Subcutaneous abdominal adipose tissue (tissue), 5 donors: ENCODE results near the gene DENND4A.
A peak's percentile ranks its signal among the peaks of the same experiment; 100 is the strongest.

Experiments
- H3K27ac ChIP-seq: one replicate; pipeline ENCODE4 v1.7.0; 2013; ENCODE audit warnings: low read depth, mild to moderate bottlenecking, inconsistent platforms, low read length, moderate library complexity
- H3K27me3 ChIP-seq, 5 donors: one replicate each; pipeline ENCODE4 v1.7.0; 2013; ENCODE audit warnings: low read length in 5 of 5, inconsistent platforms in 1 of 5; ENCODE audit not compliant: control insufficient read depth in 5 of 5, insufficient read depth in 4 of 5
- H3K36me3 ChIP-seq, 5 donors: one replicate each; pipeline ENCODE4 v1.7.0; 2013; ENCODE audit warnings: low read length in 5 of 5; ENCODE audit not compliant: control insufficient read depth in 5 of 5, insufficient read depth in 5 of 5
- H3K4me1 ChIP-seq, 5 donors: one replicate each; pipeline ENCODE4 v1.7.0; 2013; ENCODE audit warnings: low read length in 5 of 5, mild to moderate bottlenecking in 3 of 5, moderate library complexity in 1 of 5; ENCODE audit not compliant: control insufficient read depth in 5 of 5, insufficient read depth in 5 of 5
- H3K4me3 ChIP-seq, 5 donors: one replicate each; pipeline ENCODE4 v1.7.0; 2013; ENCODE audit warnings: low read length in 5 of 5, low read depth in 1 of 5
- H3K9ac ChIP-seq, 5 donors: one replicate each; pipeline ENCODE4 v1.7.0; 2013; ENCODE audit warnings: low read length in 5 of 5, mild to moderate bottlenecking in 4 of 5, moderate library complexity in 3 of 5
- H3K9me3 ChIP-seq, 5 donors: one replicate each; pipeline ENCODE4 v1.7.0; 2013; ENCODE audit warnings: low read length in 5 of 5; ENCODE audit not compliant: control insufficient read depth in 5 of 5
- donor health status: healthy.
- donor health status: healthy.
- donor health status: healthy.
- donor health status: healthy.
- donor health status: healthy.

DENND4A gene

DNA sequence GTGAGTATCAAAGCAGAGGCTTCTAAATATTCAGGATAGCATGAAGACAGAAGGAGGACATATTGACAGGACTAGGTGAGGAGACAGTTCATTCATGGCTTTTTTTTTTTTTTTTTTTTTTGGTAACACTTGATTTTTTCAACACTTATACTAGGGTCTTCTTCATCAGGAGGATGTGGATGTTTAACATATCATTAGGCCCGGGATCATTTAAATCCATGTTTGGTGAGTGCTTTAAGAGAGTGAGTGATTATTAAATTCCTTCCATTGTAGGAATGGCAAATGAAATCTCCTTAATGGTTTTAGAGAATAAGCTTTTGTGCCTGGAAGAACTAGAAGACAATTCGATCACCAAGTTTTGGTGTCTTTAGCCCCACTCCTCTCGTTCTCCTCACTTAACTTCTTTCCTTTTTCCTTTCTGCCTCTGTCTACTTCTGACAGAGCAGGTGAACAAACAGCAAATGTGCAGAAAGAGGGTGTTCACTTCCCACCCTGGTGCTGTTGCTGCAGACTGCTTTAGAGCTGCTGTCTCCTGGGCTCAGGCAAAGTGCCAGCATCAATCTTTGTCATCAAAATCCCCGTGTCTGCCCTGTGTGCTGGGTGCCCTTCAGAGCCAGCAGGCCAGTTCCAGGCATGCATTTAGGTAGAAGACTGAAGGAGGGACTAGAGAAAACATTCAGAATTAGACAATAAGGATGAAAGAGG lies 41.6 kb upstream of the DENND4A start:
- Histone ChIP-seq H3K4me3 (peak overlapping the region in 4 of 5 donors; percentile 20 to 62 (median 52)), H3K4me1 (peaks cover 16 to 39% (median 30%) of the 10 kb centered on the region in 5 donors), H3K9ac (peak overlapping the region in 4 of 5 donors; percentile 71 to 93 (median 74)), H3K9me3 (no peaks in the 10 kb centered on the region), H3K27me3 (peaks cover 0 to 4% (median 0%) of the 10 kb centered on the region in 5 donors), H3K27ac (peak overlapping the region; percentile 99), H3K36me3 (no peaks in the 10 kb centered on the region)

DNA sequence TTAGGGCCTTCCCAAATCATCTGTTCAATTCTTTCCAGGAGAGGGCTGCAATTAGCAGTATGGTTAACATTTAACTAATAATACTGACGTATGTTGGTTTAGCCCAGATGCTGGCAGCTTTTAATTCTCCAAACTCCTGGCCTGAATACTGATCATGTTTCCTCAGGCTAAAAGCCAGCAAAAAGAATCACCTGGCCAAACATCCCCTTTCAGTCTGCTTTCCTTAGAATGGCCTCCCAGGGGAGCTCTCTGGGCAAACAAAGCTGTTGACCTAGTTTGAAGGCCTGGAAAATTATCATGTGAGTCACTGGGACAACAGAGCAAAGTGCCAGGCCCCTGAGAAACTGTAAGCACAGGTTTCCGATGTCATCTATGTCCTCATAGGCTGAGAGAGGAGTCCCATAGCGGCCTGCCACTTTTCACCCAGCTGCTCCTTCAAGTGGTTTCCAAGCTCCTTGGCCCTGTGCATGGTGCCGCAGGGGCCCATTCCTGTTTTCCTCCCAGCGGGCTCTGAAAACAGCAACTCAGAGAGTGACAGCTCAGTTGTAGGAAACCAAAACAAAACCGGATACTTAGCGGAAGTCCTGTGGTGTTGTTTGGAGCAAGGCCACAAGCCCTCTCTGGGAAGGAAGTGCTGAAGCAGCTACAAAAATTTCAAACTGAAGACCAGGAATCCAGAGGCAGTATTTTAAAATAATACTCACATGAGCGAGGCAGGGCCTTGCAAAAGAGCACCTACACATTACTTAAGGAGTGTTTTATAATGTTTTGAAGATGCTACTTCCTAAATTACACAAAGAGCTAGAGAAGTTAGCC lies 40.7 kb upstream of the DENND4A start:
- Histone ChIP-seq H3K9ac (peak overlapping the region in 4 of 5 donors; percentile 71 to 93 (median 74)), H3K4me3 (peak overlapping the region; percentile 29 to 62 (median 46)), H3K9me3 (no peaks in the 10 kb centered on the region)

DNA sequence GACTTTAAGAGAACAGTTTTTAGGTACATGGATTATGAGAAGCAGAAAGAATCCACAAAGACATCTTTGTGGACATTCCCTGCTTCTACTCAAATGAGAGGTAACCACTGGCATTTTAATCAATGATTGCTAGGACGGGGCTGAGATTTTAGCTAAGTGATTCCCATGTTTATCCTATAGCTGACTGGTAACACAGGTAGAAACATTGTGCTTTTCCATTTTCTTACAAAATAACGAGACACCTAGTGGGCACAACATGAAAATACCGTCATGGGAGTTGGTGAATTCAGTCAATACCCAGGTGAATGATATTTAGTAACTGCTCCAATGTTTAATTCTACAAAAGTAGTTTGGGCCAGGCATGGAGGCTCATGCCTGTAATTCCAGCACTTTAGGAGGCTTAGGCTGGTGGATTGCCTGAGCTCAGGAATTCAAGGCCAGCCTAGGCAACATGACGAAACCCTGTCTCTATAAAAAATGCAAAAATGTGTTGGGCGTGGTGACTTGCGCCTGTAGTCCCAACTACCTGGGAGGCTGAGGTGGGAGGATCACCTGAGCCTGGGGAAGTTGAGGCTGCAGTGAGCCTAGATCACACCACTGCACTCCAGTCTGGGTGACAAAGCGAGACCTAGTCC lies 37.2 kb upstream of the DENND4A start:
- Histone ChIP-seq H3K27ac (no peak overlapping the region), H3K9me3 (no peaks in the 10 kb centered on the region), H3K27me3 (peaks cover 0 to 4% (median 0%) of the 10 kb centered on the region in 5 donors), H3K4me1 (peaks cover 18 to 60% (median 36%) of the 10 kb centered on the region in 5 donors), H3K36me3 (no peaks in the 10 kb centered on the region), H3K9ac (no peak overlapping the region), H3K4me3 (no peak overlapping the region)

More for the DNA sequence above, 40.7 kb upstream of the DENND4A start:
- H3K27ac ChIP-seq = peak overlapping the region; percentile 99
- peaks cover 0 to 4% (median 0%) of the 10 kb centered on the region in 5 donors for H3K27me3 ChIP-seq
- H3K36me3 ChIP-seq = no peaks in the 10 kb centered on the region
- H3K4me1 ChIP-seq = peaks cover 16 to 39% (median 30%) of the 10 kb centered on the region in 5 donors

DNA sequence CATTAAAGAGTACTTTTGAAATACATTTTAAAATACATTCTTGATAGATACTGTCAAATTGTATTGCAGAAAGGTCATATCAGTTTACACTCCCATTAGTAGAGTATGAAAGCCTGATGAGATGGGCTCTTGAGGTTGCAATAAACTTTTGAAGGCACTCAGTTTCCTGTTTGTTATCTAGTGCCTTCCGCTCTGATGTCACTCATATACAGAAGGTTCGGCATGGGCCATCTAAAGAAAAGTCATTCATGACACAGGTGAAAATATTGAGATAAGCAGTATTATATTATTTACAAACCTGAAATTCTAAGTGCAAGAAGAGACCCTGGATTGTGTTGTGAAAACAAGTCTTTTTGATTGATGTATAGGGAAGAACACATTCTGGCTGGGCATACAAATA lies 36.5 kb upstream of the DENND4A start:
- peaks cover 0 to 4% (median 0%) of the 10 kb centered on the region in 5 donors for H3K27me3 ChIP-seq
- no peak overlapping the region for H3K9ac ChIP-seq
- peaks cover 16 to 58% (median 33%) of the 10 kb centered on the region in 5 donors for H3K4me1 ChIP-seq
- no peaks in the 10 kb centered on the region for H3K36me3 ChIP-seq
- no peaks in the 10 kb centered on the region for H3K9me3 ChIP-seq
- H3K27ac ChIP-seq = no peak overlapping the region
- H3K4me3 ChIP-seq = no peak overlapping the region

DNA sequence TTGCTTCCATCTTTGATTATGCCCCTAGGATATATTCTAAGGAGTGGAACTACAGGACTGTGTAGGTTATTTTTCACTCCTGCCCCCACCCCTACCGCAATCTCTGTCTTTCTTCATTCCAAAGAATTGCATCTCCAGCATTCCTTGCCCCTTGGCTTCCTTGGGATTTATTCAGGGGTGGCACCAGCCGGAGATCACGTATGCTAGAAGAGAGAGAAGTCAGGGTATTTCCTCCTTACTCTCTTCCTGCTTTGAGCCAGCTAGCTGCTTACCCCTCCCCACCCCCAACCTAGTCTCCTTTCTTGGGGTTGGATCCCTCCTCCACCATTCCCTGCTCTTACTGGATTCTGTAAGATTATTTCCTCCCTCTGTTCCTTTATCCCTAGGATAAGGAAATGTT lies 35.0 kb upstream of the DENND4A start:
- H3K27ac ChIP-seq = no peak overlapping the region
- peak overlapping the region in 2 of 5 donors; percentile 26 to 47 for H3K9ac ChIP-seq

DNA sequence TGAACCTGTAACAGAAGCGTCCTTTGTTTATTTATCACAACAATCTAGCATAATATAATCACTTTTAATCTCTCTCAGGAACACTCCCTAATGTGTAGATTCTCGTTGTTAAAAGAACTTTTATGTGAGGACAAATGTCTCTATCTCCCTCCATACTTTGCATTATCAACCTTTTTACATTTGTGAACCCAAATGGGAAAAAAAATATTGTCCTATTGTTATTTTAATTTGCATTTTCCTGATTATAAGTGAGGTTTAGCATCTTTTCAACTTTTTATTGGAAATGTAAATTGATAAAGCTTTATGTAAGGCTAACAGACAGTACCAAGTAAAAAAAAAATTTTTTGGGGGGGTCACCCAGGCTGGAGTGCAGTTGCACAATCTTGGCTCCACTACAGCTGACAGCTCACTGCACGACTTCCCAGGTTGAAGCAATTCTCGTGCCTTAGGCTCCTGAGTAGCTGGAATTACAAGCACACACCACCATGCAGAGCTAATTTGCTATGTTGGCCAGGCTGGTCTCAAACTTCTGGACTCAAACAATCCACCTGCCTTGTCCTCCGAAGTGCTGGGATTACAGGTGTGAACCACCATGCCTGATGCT lies 33.0 kb upstream of the DENND4A start:
- Histone ChIP-seq H3K4me3 (no peak overlapping the region), H3K27ac (no peak overlapping the region), H3K9ac (no peak overlapping the region), H3K4me1 (peaks cover 5 to 30% (median 21%) of the 10 kb centered on the region in 5 donors), H3K27me3 (no peaks in the 10 kb centered on the region), H3K36me3 (no peaks in the 10 kb centered on the region), H3K9me3 (no peaks in the 10 kb centered on the region)

More for the DNA sequence above, 35.0 kb upstream of the DENND4A start:
- Histone ChIP-seq H3K36me3 (no peaks in the 10 kb centered on the region), H3K27me3 (no peaks in the 10 kb centered on the region), H3K4me3 (peak overlapping the region in 2 of 5 donors; percentile 33 to 40), H3K4me1 (peaks cover 5 to 44% (median 21%) of the 10 kb centered on the region in 5 donors), H3K9me3 (no peaks in the 10 kb centered on the region)

DNA sequence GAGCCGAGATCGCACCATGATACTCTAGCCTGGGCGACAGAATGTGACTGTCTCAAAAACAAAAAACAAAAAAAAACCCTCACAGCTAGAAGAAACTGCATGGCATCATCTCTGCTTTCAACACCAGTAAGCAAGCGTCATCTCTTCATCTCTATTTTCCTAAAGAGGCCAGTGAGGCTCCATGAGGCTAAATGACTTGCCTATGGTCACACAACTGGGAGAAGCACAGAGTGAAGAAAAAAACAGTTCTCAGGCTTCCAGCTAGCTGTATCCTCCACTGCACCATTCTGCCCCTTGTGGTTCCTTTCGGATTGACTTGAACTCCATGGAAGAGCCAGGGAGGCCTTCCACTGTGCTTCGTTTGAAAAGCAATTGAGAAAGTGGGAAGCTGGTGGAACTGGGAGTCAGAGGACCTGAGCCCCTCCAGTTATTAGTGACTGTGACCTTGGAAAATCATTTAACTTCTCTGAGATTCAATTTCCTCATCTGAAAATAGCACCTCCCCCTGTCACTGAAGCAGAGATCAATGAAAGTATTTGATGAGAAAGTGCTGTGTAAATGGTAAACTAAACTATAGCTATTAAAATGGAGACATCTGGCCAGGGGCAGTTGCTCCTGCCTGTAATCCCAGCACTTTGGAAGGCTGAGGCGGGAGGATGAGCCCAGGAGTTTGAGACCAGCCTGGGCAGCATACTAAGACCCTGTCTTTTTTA lies 32.1 kb upstream of the DENND4A start:
- Histone ChIP-seq H3K9me3 (no peaks in the 10 kb centered on the region), H3K36me3 (no peaks in the 10 kb centered on the region), H3K27ac (no peak overlapping the region), H3K4me3 (no peak overlapping the region), H3K9ac (no peak overlapping the region), H3K27me3 (no peaks in the 10 kb centered on the region), H3K4me1 (peaks cover 5 to 36% (median 24%) of the 10 kb centered on the region in 5 donors)

DNA sequence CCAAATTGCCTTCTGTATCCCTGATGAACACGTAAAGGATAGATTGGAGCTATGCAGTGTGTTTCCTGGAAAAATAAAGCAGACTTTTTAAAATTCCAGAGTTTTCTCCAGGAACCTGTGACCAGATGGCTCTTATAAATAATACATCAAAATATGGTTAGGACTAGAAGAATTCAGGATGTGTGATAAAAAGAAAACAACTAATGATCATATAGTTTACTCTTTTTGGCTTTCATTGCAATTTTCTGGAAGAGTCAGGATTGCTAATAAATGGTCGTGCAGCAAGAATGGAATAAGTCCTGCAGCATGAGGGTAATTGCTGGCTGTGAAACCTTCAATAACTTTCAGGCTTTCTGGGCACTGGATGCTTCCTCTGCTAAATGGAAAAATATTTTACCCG lies 30.2 kb upstream of the DENND4A start:
- H3K4me1 ChIP-seq = peaks cover 5 to 40% (median 22%) of the 10 kb centered on the region in 5 donors
- no peak overlapping the region for H3K9ac ChIP-seq

DNA sequence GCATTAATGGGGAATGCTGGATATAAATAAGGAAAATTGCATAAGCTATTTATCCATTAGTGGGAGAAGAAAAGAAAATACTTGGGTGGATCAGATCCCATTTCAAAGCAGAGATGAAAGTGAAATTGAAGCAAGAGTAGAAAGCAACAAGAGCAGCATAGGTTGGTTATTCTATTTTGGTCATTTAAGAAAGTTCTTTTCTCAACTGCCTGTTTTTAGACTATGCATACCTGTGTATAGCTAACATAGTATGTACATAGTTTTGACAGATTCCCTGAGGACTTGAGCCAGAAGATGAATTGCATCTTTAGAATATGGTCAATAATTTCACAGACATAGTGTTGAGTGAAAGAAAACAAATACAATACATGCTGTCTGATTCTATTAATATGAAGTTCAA lies 29.0 kb upstream of the DENND4A start:
- H3K9me3 ChIP-seq = no peaks in the 10 kb centered on the region
- H3K9ac ChIP-seq = no peak overlapping the region
- no peak overlapping the region for H3K4me3 ChIP-seq
- H3K27me3 ChIP-seq = no peaks in the 10 kb centered on the region
- H3K4me1 ChIP-seq = peaks cover 3 to 29% (median 14%) of the 10 kb centered on the region in 5 donors
- H3K36me3 ChIP-seq = no peaks in the 10 kb centered on the region
- H3K27ac ChIP-seq = no peak overlapping the region

More for the DNA sequence above, 30.2 kb upstream of the DENND4A start:
- no peaks in the 10 kb centered on the region for H3K27me3 ChIP-seq
- no peak overlapping the region for H3K27ac ChIP-seq
- H3K4me3 ChIP-seq = no peak overlapping the region
- no peaks in the 10 kb centered on the region for H3K9me3 ChIP-seq
- H3K36me3 ChIP-seq = no peaks in the 10 kb centered on the region
